IPS-15b (cell line): ENCODE results near the gene GUCY1A2.

Source experiments
- H3K27me3 ChIP-seq: one replicate; pipeline ENCODE4 v1.6.1; 2013; ENCODE audit warnings: low read length; ENCODE audit not compliant: control insufficient read depth, insufficient read depth
- H3K36me3 ChIP-seq: one replicate; pipeline ENCODE4 v1.6.1; 2013; ENCODE audit warnings: low read length; ENCODE audit not compliant: control insufficient read depth, insufficient read depth
- H3K4me1 ChIP-seq: one replicate; pipeline ENCODE4 v1.6.1; 2013; ENCODE audit warnings: mild to moderate bottlenecking, low read length; ENCODE audit not compliant: control insufficient read depth, insufficient read depth
- H3K4me3 ChIP-seq: one replicate; pipeline ENCODE4 v1.5.1; 2013; ENCODE audit warnings: low read depth, low read length
- H3K9ac ChIP-seq: one replicate; pipeline ENCODE4 v1.6.1; 2013; ENCODE audit warnings: low read depth, mild to moderate bottlenecking, low read length
- H3K9me3 ChIP-seq: one replicate; pipeline ENCODE4 v1.6.1; 2013; ENCODE audit warnings: mild to moderate bottlenecking, low read length; ENCODE audit not compliant: control insufficient read depth, insufficient read depth

The GUCY1A2 gene

GRCh38 chr11:106765469-106766258 lies 252.6 kb downstream of the GUCY1A2 start:
- no peaks in the 10 kb centered on the region for H3K36me3 ChIP-seq
- no peak overlapping the region for H3K9ac ChIP-seq
- no peaks in the 10 kb centered on the region for H3K9me3 ChIP-seq
- peaks cover 4% of the 10 kb centered on the region for H3K4me1 ChIP-seq
- H3K4me3 ChIP-seq, result no peak overlapping the region
- no peaks in the 10 kb centered on the region for H3K27me3 ChIP-seq

GRCh38 chr11:106763501-106763900 lies 254.8 kb downstream of the GUCY1A2 start:
- Histone ChIP-seq H3K9ac (no peak overlapping the region), H3K27me3 (no peaks in the 10 kb centered on the region), H3K9me3 (no peaks in the 10 kb centered on the region), H3K36me3 (no peaks in the 10 kb centered on the region), H3K4me3 (no peak overlapping the region), H3K4me1 (peaks cover 4% of the 10 kb centered on the region)

DNA sequence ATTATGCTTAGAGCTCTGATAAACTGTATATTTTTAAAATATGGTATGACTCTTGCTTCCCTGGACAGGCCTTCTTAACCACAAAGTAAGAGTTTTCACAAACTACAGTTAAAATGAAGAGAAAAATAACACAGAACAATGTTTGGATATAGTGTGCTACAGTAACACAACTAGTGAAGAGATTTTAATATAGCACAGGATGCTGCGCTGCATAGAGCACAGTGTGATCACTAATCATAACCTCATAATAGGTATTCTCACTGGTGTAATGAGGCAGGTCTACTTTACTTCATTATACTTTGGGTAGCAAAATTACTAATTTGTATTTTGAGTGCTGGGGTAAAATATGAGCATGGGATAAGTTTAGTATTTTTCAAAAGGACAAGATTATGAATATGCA lies 256.5 kb downstream of the GUCY1A2 start:
- no peak overlapping the region for H3K4me3 ChIP-seq
- H3K27me3 ChIP-seq, result no peaks in the 10 kb centered on the region
- no peak overlapping the region for H3K9ac ChIP-seq
- H3K9me3 ChIP-seq, result no peaks in the 10 kb centered on the region
- H3K4me1 ChIP-seq, result peaks cover 4% of the 10 kb centered on the region
- no peaks in the 10 kb centered on the region for H3K36me3 ChIP-seq

DNA sequence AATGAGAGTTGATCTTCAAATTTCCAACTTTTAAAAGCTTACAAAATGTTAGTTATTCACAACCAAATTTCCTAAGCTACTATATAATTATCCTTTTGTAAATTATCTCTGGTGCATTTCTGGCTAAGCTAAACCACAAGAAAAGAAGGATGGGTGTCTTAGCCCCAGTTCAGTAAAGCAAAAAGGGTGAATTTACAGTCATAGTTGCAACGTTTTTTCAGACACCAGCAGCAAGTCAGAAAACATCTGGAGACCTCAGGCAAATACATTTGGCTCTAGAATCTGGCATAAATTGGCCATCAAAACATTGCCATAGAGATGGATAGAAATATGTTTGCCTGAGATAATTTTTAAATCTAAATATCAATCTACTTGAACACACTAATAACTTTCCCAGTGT lies 257.0 kb downstream of the GUCY1A2 start:
- no peaks in the 10 kb centered on the region for H3K36me3 ChIP-seq
- no peak overlapping the region for H3K4me3 ChIP-seq
- H3K27me3 ChIP-seq, result no peaks in the 10 kb centered on the region
- no peak overlapping the region for H3K9ac ChIP-seq
- no peaks in the 10 kb centered on the region for H3K9me3 ChIP-seq
- H3K4me1 ChIP-seq, result peaks cover 4% of the 10 kb centered on the region

DNA sequence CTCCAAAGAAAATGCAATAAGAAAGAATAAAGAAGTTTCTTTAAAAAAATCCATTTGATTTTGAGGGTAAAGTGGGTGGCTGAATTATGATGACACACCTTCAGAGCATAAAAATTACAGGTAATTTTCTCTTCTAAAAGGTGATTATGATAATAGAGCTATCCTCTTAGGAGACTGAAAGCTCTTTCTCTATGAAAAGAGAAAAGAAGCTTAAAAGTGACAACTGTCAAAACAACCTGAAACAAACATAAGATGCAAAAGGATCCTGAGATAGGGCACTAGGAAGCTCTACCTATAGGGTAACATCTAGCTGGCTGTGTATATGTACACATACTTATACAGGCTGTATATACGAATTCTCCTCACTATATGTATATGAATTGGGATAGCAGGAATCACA lies 270.2 kb downstream of the GUCY1A2 start:
- Histone ChIP-seq H3K9ac (no peak overlapping the region), H3K36me3 (no peaks in the 10 kb centered on the region)

GRCh38 chr11:106745941-106746340 lies 272.3 kb downstream of the GUCY1A2 start:
- no peak overlapping the region for H3K4me3 ChIP-seq
- no peak overlapping the region for H3K9ac ChIP-seq
- H3K4me1 ChIP-seq, result no peaks in the 10 kb centered on the region
- H3K36me3 ChIP-seq, result no peaks in the 10 kb centered on the region
- no peaks in the 10 kb centered on the region for H3K9me3 ChIP-seq
- no peaks in the 10 kb centered on the region for H3K27me3 ChIP-seq

More for the DNA sequence above, 270.2 kb downstream of the GUCY1A2 start:
- Histone ChIP-seq H3K4me1 (no peaks in the 10 kb centered on the region), H3K4me3 (no peak overlapping the region), H3K9me3 (no peaks in the 10 kb centered on the region), H3K27me3 (no peaks in the 10 kb centered on the region)

DNA sequence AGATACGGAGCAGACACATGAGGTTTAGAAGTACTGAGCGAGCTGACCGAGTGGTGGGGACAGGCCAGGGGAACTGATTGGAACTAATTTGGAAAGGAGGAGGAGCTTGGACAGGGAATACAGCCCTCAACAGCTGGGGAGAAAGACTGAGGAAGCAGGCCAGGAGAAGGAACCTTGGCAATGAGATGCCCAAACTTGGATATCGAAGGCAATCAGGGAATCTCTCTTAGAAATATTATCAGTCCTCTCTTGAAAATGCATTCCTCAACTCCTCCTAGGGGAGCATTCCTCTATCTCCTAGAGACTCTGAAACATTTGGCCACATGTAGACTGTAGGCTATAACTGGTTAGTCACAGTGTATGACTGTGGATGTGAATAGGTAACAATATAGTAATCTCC lies 284.6 kb downstream of the GUCY1A2 start:
- H3K4me3 ChIP-seq, result no peak overlapping the region
- no peaks in the 10 kb centered on the region for H3K9me3 ChIP-seq

DNA sequence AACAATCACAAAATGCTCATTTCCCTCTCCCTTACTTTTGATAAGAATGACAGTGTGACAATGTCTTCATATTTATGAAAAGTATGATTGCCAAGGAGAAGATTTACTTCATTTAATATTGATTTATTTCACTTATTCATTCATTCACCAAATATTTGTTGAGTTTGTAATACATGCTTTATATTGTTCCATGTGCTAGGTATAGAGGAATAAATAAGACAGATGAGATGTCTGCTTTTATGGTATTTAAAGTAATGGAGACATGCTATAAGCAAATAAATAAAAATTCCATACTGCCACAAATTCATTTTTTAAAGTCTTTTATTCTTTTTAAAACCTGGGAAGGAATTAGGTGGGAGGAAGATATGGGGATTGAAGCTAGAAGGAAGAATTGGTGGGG lies 289.4 kb downstream of the GUCY1A2 start:
- H3K4me3 ChIP-seq, result no peak overlapping the region
- no peaks in the 10 kb centered on the region for H3K27me3 ChIP-seq
- no peaks in the 10 kb centered on the region for H3K36me3 ChIP-seq
- no peak overlapping the region for H3K9ac ChIP-seq
- no peaks in the 10 kb centered on the region for H3K9me3 ChIP-seq
- H3K4me1 ChIP-seq, result no peaks in the 10 kb centered on the region

More for the DNA sequence above, 284.6 kb downstream of the GUCY1A2 start:
- Histone ChIP-seq H3K4me1 (no peaks in the 10 kb centered on the region), H3K27me3 (no peaks in the 10 kb centered on the region), H3K9ac (no peak overlapping the region), H3K36me3 (no peaks in the 10 kb centered on the region)

DNA sequence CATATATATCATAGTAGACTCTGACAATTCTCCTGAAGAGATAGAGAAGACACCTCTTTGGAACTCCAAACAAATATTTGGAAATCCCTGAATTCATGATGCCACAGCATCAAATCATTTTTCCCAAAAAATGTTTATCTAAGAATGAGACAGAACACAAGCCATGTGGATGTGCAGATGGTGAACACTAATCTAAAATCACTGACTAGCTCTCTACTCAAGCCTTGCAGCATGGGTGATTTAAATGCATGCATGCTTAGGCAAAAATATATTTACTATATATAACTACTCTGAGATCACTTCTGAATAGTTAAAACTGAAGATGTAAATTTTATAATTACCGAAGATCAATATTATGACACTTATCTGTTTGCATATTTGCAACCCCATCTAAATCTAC lies 289.9 kb downstream of the GUCY1A2 start:
- H3K9me3 ChIP-seq, result no peaks in the 10 kb centered on the region
- H3K27me3 ChIP-seq, result no peaks in the 10 kb centered on the region
- no peaks in the 10 kb centered on the region for H3K36me3 ChIP-seq
- no peak overlapping the region for H3K4me3 ChIP-seq
- H3K4me1 ChIP-seq, result no peaks in the 10 kb centered on the region
- no peak overlapping the region for H3K9ac ChIP-seq

DNA sequence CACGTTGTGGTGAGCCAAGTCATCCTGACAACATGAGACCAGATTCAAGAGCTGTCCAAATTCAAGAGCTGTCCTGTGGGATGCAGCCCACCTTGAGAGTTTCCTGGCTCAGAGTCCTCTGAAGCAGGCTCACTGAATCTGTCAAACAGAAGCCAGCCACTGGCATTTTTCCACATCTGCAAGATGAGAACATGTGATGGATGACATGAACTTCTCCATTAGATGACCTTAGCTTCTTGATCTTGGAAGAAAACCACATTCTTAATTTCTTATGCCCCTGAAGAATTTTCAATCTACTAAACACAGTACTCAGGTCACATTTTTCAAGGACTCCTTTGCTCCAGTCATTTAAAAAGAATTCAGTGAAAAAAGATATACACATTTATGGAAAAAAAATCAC lies 291.0 kb downstream of the GUCY1A2 start:
- Histone ChIP-seq H3K36me3 (no peaks in the 10 kb centered on the region), H3K9ac (no peak overlapping the region), H3K9me3 (no peaks in the 10 kb centered on the region), H3K4me1 (no peaks in the 10 kb centered on the region), H3K27me3 (no peaks in the 10 kb centered on the region), H3K4me3 (no peak overlapping the region)

- Histone ChIP-seq H3K9ac (no peak overlapping the region), H3K36me3 (no peaks in the 10 kb centered on the region), H3K4me3 (no peak overlapping the region), H3K27me3 (no peaks in the 10 kb centered on the region), H3K4me1 (no peaks in the 10 kb centered on the region), H3K9me3 (no peaks in the 10 kb centered on the region)
These were observed 293.9 kb downstream of the GUCY1A2 start for GRCh38 chr11:106724293-106724892.

DNA sequence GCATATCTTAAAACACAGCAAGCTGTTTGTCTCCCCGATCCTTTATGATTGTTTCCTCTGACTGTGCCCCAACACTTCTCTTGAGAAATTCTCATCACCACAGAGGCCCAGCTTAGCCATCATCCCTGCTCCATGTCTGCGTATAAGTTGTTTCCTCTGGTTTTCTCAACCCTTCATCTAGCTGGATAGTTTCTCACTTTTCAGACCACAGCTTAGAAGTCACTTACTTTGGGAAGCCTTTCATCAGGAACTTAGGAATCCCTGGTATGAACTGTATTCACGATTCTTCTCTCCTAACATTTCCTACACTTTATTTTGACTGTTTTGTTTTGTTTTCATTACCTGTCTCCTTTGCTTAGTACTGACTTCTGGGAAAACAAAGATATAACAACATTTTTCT lies 295.2 kb downstream of the GUCY1A2 start:
- no peak overlapping the region for H3K9ac ChIP-seq
- H3K27me3 ChIP-seq, result no peaks in the 10 kb centered on the region
- no peaks in the 10 kb centered on the region for H3K4me1 ChIP-seq
- H3K4me3 ChIP-seq, result no peak overlapping the region
- no peaks in the 10 kb centered on the region for H3K9me3 ChIP-seq
- H3K36me3 ChIP-seq, result no peaks in the 10 kb centered on the region
